Right lobe of liver (tissue), 6 donors: ENCODE data around the gene FLNC. TPM values are rescaled to one million over a fixed set of nuclear protein-coding genes. Genes with fewer than 3 reads are reported as not detected.

Experiments used
- ATAC-seq, 4 donors: fragments of 200-7000 bp; cut with Tn5 transposase; one replicate each; pipeline ENCODE4 v1.9.1; 2020; ENCODE audit warnings: mild to moderate bottlenecking in 4 of 4, moderate library complexity in 4 of 4
- DNase-seq, 3 donors: peaks; one replicate each; pipeline ENCODE4 v3.0.0-alpha.2; 2020
- H3K27ac ChIP-seq, 3 donors: fragments of 200-600 bp; one replicate each; pipeline ENCODE4 v1.8.0; 2022
- H3K27me3 ChIP-seq, 2 donors: fragments of 200-600 bp; one replicate each; pipeline ENCODE4 v1.8.0; 2022
- H3K36me3 ChIP-seq, 4 donors: fragments of 200-600 bp; sonication (generic) in 1 of 4; one replicate each; pipeline versions ENCODE4 v1.5.1 to v1.8.0; 2017 to 2022; ENCODE audit warnings: control low read depth in 1 of 4
- H3K4me1 ChIP-seq, 4 donors: fragments of 200-600 bp; sonication (generic) in 1 of 4; one replicate each; pipeline versions ENCODE4 v1.5.1 to v1.8.0; 2017 to 2022; ENCODE audit warnings: control low read depth in 1 of 4
- H3K4me3 ChIP-seq, 3 donors: fragments of 200-600 bp; one replicate each; pipeline ENCODE4 v1.8.0; 2022
- H3K9me3 ChIP-seq, 4 donors: fragments of 200-600 bp; sonication (generic) in 1 of 4; one replicate each; pipeline versions ENCODE4 v1.5.1 to v1.8.0; 2017 to 2022; ENCODE audit warnings: control low read depth in 1 of 4
- CTCF ChIP-seq, 4 donors: fragments of 200-600 bp in 3 of 4; fragments of 450-650 bp in 1 of 4; IDR thresholded peaks; one replicate each; pipeline versions ENCODE4 v1.5.1 to v1.8.0; 2016 to 2022; ENCODE audit warnings: antibody characterized with exemption in 4 of 4, mild to moderate bottlenecking in 2 of 4
- POLR2A ChIP-seq: fragments of 450-650 bp; IDR thresholded peaks from one replicate; pipeline ENCODE4 v1.6.1; 2017; ENCODE audit warnings: antibody characterized with exemption, mild to moderate bottlenecking
- WGBS: methylation state at CpG from one replicate; pipeline ENCODE4 v1.1.6; 2018; ENCODE audit warnings: low coverage, low lambda C conversion rate; ENCODE audit not compliant: insufficient coverage; ENCODE audit errors: missing lambda C conversion rate; 5-methylcytosine and 5-hydroxymethylcytosine counted together
- intact Hi-C, 2 donors: fragments of 100-400 bp; cut with DNase I; formaldehyde crosslinking; loops; one replicate each; pipeline versions ENCODE4 v1.11.2 to v1.14.1; 2022
- total RNA-seq, 6 experiments: library from RNA; depleted of rRNA in 2 of 6; stranded (reverse); fragments of >200 nt in 2 of 6; fragmentation: NEBNext Ultra II Directional in 3 of 6; extraction: Animal tissue kit (Norgen Biotek cat#: 25700) in 3 of 6; gene quantifications; one replicate each; pipeline versions ENCODE4 v1.1.0 to v1.2.4, GENCODE V29; 2016 to 2023
- donor health status: DM: no; HTN: yes; CAD: no.
- donor health status: DM: no; HTN: no; CAD: no.
- donor health status: DM: no; HTN: no; CAD: no.
- donor health status: DM: no; HTN: yes; CAD: no.
- donor health status: DM: no; HTN: yes; CAD: no.

The FLNC gene
- total RNA-seq, 6 experiments from 2014 or later = 0.27 to 5.1 (median 0.74) TPM

GRCh38 chr7:128827248-128827958, 2.8 kb upstream of the FLNC start:
- intact Hi-C loops = no loop called here
- Histone ChIP-seq H3K9me3 (no peaks in the 10 kb centered on the region), H3K4me1 (peaks cover 0 to 7% (median 0%) of the 10 kb centered on the region in 4 donors), H3K36me3 (no peaks in the 10 kb centered on the region), H3K27me3 (peaks cover 0 to 11% of the 10 kb centered on the region in 2 donors), H3K4me3 (no peak overlapping the region), H3K27ac (no peak overlapping the region)
- DNase-seq (peak in 1 of 3 donors; percentile 39), ATAC-seq (no peak)
- whole genome bisulfite sequencing = no CpG with 5 or more reads among the region's 17 CpGs
- no peak for TF ChIP-seq POLR2A
- no peak for TF ChIP-seq CTCF (IDR thresholded peaks at IDR 0.05)

- Histone ChIP-seq H3K36me3 (no peaks in the 10 kb centered on the region), H3K4me3 (no peak overlapping the region), H3K27ac (no peak overlapping the region), H3K4me1 (peaks cover 0 to 7% (median 0%) of the 10 kb centered on the region in 4 donors), H3K27me3 (peaks cover 0 to 11% of the 10 kb centered on the region in 2 donors), H3K9me3 (no peaks in the 10 kb centered on the region)
- DNase-seq (no peak), ATAC-seq (peak in 1 of 4 donors; percentile 18)
- intact Hi-C loops = no loop called here
- 45% methylated on average over 5 of the region's 10 CpGs for WGBS
- no peak for TF ChIP-seq POLR2A
Observed at GRCh38 chr7:128827971-128828711, 2.1 kb upstream of the FLNC start.

GRCh38 chr7:128829391-128830166, 627 bp upstream of the FLNC start:
- DNase-seq (peak; percentile 51 to 67 (median 63)), ATAC-seq (peak in 3 of 4 donors; percentile 54 to 64 (median 54))
- intact Hi-C loops = no loop called here
- no peak for TF ChIP-seq CTCF (IDR thresholded peaks at IDR 0.05)
- TF ChIP-seq POLR2A = no peak
- Histone ChIP-seq H3K27me3 (peaks cover 0 to 11% of the 10 kb centered on the region in 2 donors), H3K27ac (no peak overlapping the region), H3K36me3 (no peaks in the 10 kb centered on the region), H3K9me3 (no peaks in the 10 kb centered on the region), H3K4me1 (peaks cover 0 to 7% (median 0%) of the 10 kb centered on the region in 4 donors), H3K4me3 (peak overlapping the region in 1 of 3 donors; percentile 37)
- 10% methylated on average over 6 of the region's 13 CpGs for WGBS

GRCh38 chr7:128831178-128831993, 1.2 kb downstream of the FLNC start:
- TF ChIP-seq CTCF (IDR thresholded peaks at IDR 0.05) (no peak), POLR2A (no peak)
- Histone ChIP-seq H3K4me3 (no peak overlapping the region), H3K27me3 (peaks cover 0 to 11% of the 10 kb centered on the region in 2 donors), H3K4me1 (peaks cover 0 to 7% (median 0%) of the 10 kb centered on the region in 4 donors), H3K9me3 (no peaks in the 10 kb centered on the region), H3K27ac (no peak overlapping the region), H3K36me3 (no peaks in the 10 kb centered on the region)
- ATAC-seq (no peak), DNase-seq (peak in 1 of 3 donors; percentile 55)
- 0% methylated on average over 4 of the region's 33 CpGs for WGBS
- intact Hi-C loops = no loop called here
